HG03521 (cell line): Measurements from ENCODE around the gene INTS2.
"Not testable (repeated sequence)": the region's sequence is repeated elsewhere in the genome, so short reads cannot be mapped to it uniquely, and the experiment has no call there.

Source experiments
- ATAC-seq: cut with Tn5 transposase; IDR thresholded peaks from one replicate; pipeline ENCODE4 v1.9.1; 2021; ENCODE audit warnings: mild to moderate bottlenecking, moderate library complexity; ENCODE audit not compliant: unreplicated experiment

INTS2 gene

DNA sequence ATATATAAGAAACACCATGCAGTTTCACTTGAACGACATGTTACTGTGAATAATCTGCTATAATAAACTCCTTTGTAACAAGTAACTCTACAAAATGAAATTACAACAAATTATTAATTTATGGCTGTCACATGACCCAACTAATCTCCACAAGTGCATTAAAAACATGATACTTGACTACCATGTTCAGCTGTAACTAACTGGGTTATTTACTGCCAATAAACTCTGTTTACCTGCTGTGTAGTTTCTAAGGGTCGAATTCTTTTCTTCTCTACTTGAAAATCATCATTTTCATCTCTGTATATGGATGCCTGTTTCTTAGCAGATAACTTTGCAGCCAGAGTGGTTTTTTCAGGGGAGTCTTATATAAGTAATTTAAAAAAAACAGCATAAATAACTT, 78.9 kb downstream of the INTS2 start:
- no peak for ATAC-seq

DNA sequence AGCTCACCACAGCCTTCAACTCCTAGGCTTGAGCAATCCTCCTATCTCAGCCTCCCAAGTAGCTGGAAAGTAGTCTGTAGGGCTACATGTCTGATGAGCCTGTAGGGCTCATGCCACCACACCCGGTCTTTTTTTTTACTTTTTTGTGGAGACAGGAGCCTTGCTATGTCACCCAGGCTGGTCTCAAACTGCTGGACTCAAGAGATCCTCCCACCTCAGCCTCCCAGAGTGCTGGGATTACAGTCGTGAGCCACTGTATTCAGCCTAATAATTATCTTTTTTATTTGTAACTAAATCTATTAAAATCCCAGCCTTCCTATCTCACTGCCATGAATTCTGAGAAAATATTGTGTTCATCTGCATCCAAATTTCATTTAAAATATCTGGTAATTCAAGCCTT, 79.5 kb downstream of the INTS2 start:
- ATAC-seq, result no peak

GRCh38 chr17:61847659-61848058, 80.1 kb downstream of the INTS2 start:
- no peak for ATAC-seq

DNA sequence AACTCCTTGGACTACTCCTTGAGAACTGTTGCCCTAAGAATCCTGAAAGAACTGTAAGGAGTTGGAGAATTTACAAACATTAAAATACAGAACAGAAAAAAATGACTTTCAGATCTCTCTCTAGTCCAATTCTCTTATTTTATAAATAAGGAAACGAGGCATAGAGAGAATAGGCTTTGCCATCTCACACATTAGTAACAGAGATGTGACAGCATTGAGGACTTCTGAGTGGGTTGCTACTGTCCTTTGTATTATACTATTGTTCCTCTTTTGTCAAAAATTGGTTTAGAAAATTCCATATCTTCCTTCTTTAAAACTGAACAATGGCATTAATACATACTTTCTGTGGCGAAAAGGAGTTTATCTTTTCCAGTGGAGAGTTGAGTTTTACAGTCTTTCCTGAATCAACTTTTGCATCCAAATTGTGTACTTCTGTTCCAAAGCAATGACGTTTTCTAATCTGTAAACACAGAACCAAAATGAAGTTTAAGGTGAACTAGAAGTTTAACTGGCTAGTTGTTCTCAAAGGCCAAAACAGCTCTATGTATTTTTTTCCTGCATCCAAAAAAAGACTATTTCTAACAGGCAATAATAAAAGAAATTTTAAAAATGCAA, 80.9 kb downstream of the INTS2 start:
- no peak for ATAC-seq

DNA sequence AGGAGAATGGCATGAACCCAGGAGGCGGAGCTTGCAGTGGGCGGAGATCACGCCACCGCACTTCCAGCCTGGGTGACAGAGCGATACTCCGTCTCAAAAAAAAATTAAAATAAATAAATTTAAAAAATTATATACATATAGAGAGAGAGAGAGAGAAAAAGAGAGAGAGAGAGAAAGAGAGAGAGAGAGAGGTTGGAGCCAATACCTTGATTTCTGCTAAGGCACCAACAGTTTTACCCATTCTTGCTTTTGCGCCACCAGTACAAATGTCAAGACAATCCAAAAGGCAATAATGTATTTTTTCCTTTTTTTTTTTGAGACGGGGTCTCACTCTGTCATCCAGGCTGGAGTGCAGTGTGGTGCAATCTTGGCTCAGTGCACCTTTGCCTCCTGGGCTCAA, 81.7 kb downstream of the INTS2 start:
- no peak for ATAC-seq

DNA sequence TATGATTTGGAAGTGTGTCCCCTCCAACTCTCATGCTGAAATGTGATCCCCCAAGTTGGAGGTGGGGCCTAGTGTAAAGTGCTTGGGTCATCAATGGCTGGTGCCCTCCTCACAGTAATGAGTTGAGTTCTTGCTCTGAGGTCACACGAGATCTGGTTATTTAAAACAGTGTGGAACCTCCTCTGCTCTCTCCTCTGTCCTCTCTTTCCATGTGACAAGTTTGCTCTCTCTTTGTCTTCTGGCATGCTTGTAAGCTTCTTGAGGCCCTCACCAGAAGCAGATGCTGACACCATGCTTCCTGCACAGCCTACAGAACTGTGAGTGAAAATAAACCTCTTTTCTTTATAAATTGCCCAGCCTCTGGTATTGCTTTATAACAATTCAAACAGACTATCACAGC, 84.3 kb downstream of the INTS2 start:
- ATAC-seq, result no peak

- no peak for ATAC-seq
Observed at GRCh38 chr17:61842899-61843298, 84.9 kb downstream of the INTS2 start.

GRCh38 chr17:61839300-61839786, 88.4 kb downstream of the INTS2 start:
- ATAC-seq, result no peak

DNA sequence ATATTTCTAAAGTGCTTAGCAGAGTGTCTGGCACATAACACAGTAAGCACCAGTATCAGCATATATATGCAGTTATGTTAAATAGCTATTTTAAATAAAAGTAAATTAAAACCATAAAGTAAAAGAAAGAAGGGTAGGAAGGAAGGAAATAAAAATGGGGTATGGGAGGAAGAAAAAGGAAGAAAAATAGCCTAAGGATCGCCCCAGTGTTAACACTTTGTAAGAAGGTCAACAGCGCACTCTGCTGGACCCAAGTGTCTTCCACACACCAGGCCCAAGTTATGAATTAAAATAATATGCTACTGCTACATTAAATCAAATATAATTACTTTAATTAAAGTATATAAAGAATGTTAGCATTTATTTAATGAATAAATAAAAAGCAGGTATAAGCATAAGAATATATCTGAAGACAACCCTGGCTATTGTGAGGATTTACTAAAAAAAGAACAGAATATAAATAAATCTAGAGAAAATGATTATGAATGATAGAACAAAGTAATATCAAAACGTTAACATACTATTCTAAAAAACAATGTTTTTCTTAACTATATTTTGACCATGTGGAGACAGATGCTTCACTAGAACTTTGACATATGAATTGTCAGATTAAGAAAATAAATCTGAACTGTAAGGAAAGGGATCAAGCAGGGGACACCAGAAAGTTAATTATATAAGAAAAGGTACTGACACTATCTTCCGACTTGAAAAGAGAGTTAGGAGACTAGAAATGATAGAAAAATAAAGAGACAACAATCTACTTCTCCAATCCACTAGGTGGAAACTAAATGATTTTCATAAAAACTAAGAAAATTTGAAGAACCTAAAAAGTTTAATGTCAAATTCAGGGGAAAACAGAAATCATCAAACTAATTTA, 90.4 kb downstream of the INTS2 start:
- no peak for ATAC-seq

DNA sequence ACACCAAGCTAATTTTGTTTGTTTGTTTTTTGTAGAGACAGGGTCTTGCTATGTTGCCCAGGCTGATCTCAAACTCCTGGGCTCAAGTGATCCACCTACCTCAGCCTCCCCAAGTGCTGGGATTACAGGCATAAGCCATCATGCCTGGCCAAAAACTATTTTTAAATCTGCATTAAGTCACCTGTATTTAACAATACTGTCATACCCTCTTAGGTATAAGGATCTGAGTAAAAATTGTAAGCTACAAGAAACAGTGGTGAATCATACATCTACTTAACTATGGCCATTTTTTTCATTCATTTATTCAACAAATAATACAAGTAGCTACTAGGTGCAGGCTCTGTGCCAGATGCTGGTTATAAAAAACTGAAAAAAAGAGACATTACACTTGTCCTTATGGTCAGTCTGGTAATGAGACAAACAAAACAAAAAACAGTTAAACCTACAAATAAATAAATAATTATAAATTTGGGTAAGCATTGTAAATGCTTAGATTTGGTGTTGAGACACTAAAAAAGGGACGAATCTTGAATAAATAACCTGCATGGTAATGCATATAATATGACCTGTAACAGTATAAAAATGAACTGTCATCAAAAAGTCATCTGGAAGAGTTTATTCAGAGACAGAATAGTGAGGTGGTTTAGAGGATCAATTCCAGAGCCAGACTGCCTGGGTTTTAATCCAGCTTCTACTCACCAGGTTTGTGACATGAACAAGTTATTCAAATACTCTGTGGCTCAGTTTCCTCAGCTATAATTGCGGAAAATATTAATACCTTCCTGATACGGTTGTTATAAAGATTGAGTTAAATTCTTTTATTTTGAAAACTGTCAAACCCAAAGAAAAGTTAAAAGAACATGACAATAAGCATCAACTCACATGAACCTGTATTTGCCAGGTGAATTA, 91.3 kb downstream of the INTS2 start:
- no peak for ATAC-seq

DNA sequence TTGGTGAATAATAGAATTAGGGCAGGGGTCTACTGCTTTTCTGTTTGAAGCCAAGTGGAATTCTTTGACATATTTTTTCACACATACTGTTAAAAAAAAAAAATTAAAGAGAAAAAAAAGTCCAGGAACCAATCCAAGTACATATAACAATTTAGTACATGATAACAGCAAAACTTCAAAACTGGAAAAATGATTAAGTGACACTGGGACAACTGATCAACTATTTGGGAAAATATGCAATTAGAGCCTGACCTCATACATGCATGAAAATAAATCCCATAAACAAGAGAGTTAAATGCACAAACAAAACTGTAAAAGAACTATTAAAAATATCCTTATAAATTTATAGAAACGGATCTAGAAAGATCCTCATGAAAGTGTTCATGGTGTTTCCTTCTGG, 92.2 kb downstream of the INTS2 start:
- ATAC-seq, result no peak

GRCh38 chr17:61834610-61835009, 93.2 kb downstream of the INTS2 start:
- no peak for ATAC-seq

- ATAC-seq, result no peak
Observed at GRCh38 chr17:61833536-61834193, 94.1 kb downstream of the INTS2 start.

DNA sequence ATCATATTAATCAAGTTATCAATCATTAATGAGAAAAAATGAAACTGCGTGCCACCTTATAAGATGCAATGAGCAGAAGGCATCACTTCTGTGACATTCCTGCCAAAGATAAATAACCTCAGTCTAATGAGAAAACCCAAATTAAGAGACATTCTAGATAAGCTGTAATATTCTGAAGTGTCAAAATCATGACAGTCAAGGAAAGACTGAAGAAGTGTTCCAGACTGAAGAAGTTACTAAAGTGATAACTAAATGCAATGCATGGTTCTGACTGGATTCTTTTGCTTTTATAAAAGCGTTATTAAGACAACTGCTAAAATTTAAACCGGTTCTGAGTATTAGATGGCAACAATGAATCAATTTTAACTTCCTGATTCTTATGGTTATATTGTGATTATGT, 95.3 kb downstream of the INTS2 start:
- ATAC-seq, result no peak

DNA sequence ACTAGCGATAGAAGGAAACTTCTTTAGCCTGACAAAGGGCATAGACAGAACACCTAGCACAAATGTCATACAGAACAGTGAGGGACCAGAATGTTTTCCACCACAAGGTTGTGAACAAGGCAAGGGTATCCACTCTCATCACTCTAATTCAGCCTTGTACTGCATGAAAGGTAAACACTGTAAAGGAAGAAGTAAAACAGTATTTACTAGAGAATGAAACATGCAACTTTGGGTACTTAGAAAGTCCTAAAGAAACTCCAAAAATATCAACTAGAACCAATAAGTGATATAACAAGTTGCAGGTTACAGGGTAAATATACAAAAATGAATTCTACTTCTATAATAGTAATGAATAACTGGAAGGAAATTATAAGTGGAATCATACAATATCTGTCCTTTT, 96.7 kb downstream of the INTS2 start:
- no peak for ATAC-seq

DNA sequence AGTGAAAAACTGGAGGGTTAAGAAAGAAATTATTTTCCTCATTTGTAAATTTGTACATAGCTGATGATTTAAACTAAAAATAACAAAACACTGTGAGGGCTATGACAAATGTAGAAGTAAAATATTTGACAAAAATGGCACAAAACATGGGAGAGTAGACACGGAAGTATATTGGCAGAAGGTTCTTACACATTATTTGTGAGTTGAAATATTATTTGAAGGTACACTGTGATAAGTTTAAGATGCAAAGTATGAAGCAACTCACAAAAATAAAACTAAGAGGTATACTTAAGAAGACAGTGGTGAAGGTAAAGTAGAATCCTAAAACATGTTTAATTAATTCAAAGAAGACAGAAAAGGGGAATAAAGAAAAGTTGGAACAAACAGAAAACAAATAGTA, 99.1 kb downstream of the INTS2 start:
- no peak for ATAC-seq

DNA sequence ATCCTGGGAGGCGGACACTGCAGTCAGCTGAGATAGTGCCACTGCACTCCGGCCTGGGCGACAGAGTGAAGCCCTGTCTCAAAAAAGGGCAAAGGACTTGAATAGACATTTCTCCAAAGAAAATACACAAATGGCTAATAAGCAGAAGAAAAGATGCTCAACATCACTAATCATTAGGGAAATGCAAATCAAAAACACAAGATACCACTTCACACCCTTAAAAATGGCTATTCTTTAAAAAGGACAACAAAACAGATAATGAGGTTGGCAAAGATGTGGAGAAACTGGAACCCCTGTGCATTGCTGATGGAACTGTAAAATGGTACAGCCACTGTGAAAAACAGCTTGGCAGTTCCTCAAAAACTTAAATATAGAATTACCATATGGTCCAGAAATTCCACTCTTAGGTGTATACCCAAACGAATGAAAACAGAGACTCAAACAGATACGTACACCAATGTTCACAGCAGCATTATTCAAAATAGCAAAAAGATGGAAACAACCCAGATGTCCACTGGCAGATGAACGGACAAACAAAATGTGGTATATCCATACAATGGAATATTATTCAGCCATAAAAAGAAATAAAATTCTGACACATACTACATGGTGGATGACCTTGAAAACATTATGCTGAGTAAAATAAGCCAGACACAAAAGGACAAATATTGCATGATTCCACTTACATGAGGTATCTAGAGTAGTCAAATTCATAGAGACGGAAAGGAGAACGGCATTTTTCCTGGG, 100.0 kb downstream of the INTS2 start:
- no peak for ATAC-seq

DNA sequence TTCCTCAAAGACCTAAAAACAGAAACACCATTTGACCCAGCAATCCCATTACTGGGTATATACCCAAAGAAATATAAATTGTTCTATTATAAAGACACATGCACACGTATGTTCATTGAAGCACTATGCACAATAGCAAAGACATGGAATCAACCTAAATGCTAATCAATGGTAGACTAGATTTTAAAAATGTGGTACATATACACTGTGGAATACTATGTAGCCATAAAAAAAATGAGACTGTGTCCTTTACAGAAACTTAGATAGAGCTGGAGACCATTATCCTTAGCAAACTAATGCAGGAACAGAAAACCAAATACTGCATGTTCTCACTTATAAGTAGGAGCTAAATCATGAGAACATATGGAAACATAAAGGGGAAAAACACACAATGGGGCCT, 100.9 kb downstream of the INTS2 start:
- ATAC-seq, result not testable (repeated sequence)

DNA sequence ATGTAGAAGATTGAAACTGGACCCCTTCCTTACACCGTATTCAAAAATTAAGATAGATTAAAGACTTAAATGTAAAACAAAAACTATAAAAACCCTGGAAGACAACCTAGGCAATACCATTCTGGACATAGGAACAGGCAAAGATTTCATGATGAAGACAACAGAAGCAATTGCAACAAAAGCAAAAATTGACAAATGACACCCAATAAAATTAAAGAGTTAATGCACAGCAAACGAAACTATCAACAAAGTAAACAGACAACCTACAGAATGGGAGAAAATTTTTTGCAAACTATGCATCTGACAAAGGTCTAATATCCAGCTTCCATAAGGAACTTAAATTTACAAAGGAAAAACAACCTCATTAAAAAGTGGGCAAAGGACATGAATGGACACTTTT, 101.6 kb downstream of the INTS2 start:
- not testable (repeated sequence) for ATAC-seq
